ENCODE measurements around the gene IRAK1.

GRCh38 chrX:154030715-154031305 is 11.1 kb upstream of the IRAK1 start:
- TF ChIP-seq ZNF70 (CRISPR knock-in tag; IDR thresholded peaks at IDR 0.05): no peak
- TF ChIP-seq TSHZ2 (CRISPR knock-in tag; IDR thresholded peaks at IDR 0.05): no peak
- TF ChIP-seq ZFP30 (CRISPR knock-in tag; IDR thresholded peaks at IDR 0.05): no peak
- no peak for TF ChIP-seq ZC3H10 (CRISPR knock-in tag; IDR thresholded peaks at IDR 0.05)
- TF ChIP-seq PATZ1 (CRISPR knock-in tag; IDR thresholded peaks at IDR 0.05; ENCODE audit: borderline replicate concordance): no peak

Data from SK-N-SH treated with all-trans-retinoic acid at 6 μM for 48 hours (cell line).